Stimulated activated CD8-positive, alpha-beta memory T cell treated with anti-CD3 and anti-CD28 coated beads, Interleukin-7, amount 100 ng/mL, for 1 hour (primary cell): ENCODE results near the gene SH2D1B.
"Not testable (repeated sequence)": the region's sequence is repeated elsewhere in the genome, so short reads cannot be mapped to it uniquely, and the experiment has no call there.

Experiments used
- DNase-seq, 2 donors: peaks; one replicate each; pipeline ENCODE4 v3.0.0-alpha.2; 2020; ENCODE audit warnings: low read depth in 2 of 2

Gene SH2D1B

GRCh38 chr1:162412002-162412401, at the start of gene SH2D1B:
Gene SH2D1B (minus strand): TSS chr1:162412136. CDS start chr1:162412016, 120 bp downstream.
- no peak for DNase-seq

GRCh38 chr1:162458236-162458635, 46.3 kb upstream of the SH2D1B start:
- no peak for DNase-seq

- DNase-seq = no peak
Observed at GRCh38 chr1:162456323-162456722, 44.4 kb upstream of the SH2D1B start.

GRCh38 chr1:162454361-162454760, 42.4 kb upstream of the SH2D1B start:
- not testable (repeated sequence) for DNase-seq

- no peak for DNase-seq
Observed at GRCh38 chr1:162446946-162447345, 35.0 kb upstream of the SH2D1B start.

- DNase-seq = no peak
Observed at GRCh38 chr1:162444903-162445302, 33.0 kb upstream of the SH2D1B start.

- not testable (repeated sequence) for DNase-seq
Observed at GRCh38 chr1:162432977-162433713, 21.2 kb upstream of the SH2D1B start.

- no peak for DNase-seq
Observed at GRCh38 chr1:162430583-162430982, 18.6 kb upstream of the SH2D1B start.

- no peak for DNase-seq
Observed at GRCh38 chr1:162422662-162423375, 10.9 kb upstream of the SH2D1B start.

GRCh38 chr1:162421258-162422164, 9.6 kb upstream of the SH2D1B start:
- no peak for DNase-seq

- no peak for DNase-seq
Observed at GRCh38 chr1:162420120-162420519, 8.2 kb upstream of the SH2D1B start.

GRCh38 chr1:162419450-162419931, 7.6 kb upstream of the SH2D1B start:
- DNase-seq = not testable (repeated sequence)

GRCh38 chr1:162418584-162418983, 6.6 kb upstream of the SH2D1B start:
- not testable (repeated sequence) for DNase-seq

GRCh38 chr1:162417650-162418049, 5.7 kb upstream of the SH2D1B start:
- no peak for DNase-seq

- no peak for DNase-seq
Observed at GRCh38 chr1:162416909-162417308, 5.0 kb upstream of the SH2D1B start.

GRCh38 chr1:162416215-162416614, 4.3 kb upstream of the SH2D1B start:
- DNase-seq = no peak

GRCh38 chr1:162407539-162407938, 4.4 kb downstream of the SH2D1B start:
- no peak for DNase-seq

- no peak for DNase-seq
Observed at GRCh38 chr1:162406811-162407210, 5.1 kb downstream of the SH2D1B start.

GRCh38 chr1:162405800-162406199, 6.1 kb downstream of the SH2D1B start:
- no peak for DNase-seq

GRCh38 chr1:162404550-162405160, 7.3 kb downstream of the SH2D1B start:
- no peak for DNase-seq

GRCh38 chr1:162400790-162401355, 11.1 kb downstream of the SH2D1B start:
- no peak for DNase-seq
